Neural cell (in vitro differentiated cells): ENCODE results near the gene CCDC68. TPM values are rescaled to one million over a fixed set of nuclear protein-coding genes. Genes with fewer than 3 reads are reported as not detected.
A peak's percentile ranks its signal among the peaks of the same experiment; 100 is the strongest.

Experiments
- H2AFZ ChIP-seq: fragments of 200-600, 300-800 bp; sonication (generic), shearing (Covaris generic); 2 replicates; pipeline ENCODE4 v1.6.0; 2014; ENCODE audit warnings: low read depth, mild to moderate bottlenecking, antibody characterized with exemption, low read length, moderate library complexity
- H3F3A ChIP-seq: fragments of 200-600 bp; shearing (Covaris generic); 2 replicates; pipeline ENCODE4 v1.6.1; 2016; ENCODE audit warnings: mild to moderate bottlenecking, moderate library complexity, mixed read lengths, antibody characterized with exemption, low read length; ENCODE audit not compliant: insufficient read depth, poor library complexity, severe bottlenecking
- H3K27ac ChIP-seq: fragments of 200-600, 300-800 bp; sonication (generic), shearing (Covaris generic); 2 replicates; pipeline ENCODE4 v1.5.1; 2014; ENCODE audit warnings: mild to moderate bottlenecking, low read length, moderate library complexity
- H3K27me3 ChIP-seq: fragments of 300-800, 200-600 bp; sonication (generic), shearing (Covaris generic); 2 replicates; pipeline ENCODE4 v1.6.0; 2014; ENCODE audit warnings: mild to moderate bottlenecking, low read depth, low read length, moderate library complexity; ENCODE audit not compliant: insufficient read depth
- H3K36me3 ChIP-seq: fragments of 300-800, 200-600 bp; sonication (generic), shearing (Covaris generic); 2 replicates; pipeline ENCODE4 v1.5.1; 2014; ENCODE audit warnings: mild to moderate bottlenecking, antibody characterized with exemption, low read length, moderate library complexity; ENCODE audit not compliant: insufficient read depth
- H3K4me2 ChIP-seq: fragments of 300-800, 200-600 bp; sonication (generic), shearing (Covaris generic); 2 replicates; pipeline ENCODE4 v1.6.0; 2014; ENCODE audit warnings: mild to moderate bottlenecking, low read length
- H3K4me3 ChIP-seq: fragments of 300-800, 200-600 bp; sonication (generic), shearing (Covaris generic); 2 replicates; pipeline ENCODE4 v1.5.1; 2014; ENCODE audit warnings: mild to moderate bottlenecking, low read length, moderate library complexity
- H3K79me2 ChIP-seq: fragments of 200-600 bp; shearing (Covaris generic); replicated peaks from 2 replicates; pipeline ENCODE4 v1.6.0; 2014; ENCODE audit warnings: mild to moderate bottlenecking, low read length, moderate library complexity; ENCODE audit not compliant: insufficient read depth
- H3K9ac ChIP-seq: fragments of 300-800, 200-600 bp; sonication (generic), shearing (Covaris generic); 2 replicates; pipeline ENCODE4 v1.6.1; 2016; ENCODE audit warnings: mild to moderate bottlenecking, low read length, mixed read lengths
- H3K9me2 ChIP-seq: fragments of 200-600 bp; shearing (Covaris generic); 2 replicates; pipeline ENCODE4 v1.6.1; 2016; ENCODE audit warnings: mild to moderate bottlenecking, low read length, mixed read lengths; ENCODE audit not compliant: insufficient read depth
- H3K9me3 ChIP-seq: fragments of 200-600, 300-800 bp; sonication (generic), shearing (Covaris generic); 2 replicates; pipeline ENCODE4 v1.6.1; 2016; ENCODE audit warnings: mild to moderate bottlenecking, mixed run types, low read length, moderate library complexity, mixed read lengths
- H4K20me1 ChIP-seq: fragments of 200-600 bp; shearing (Covaris generic); 2 replicates; pipeline ENCODE4 v1.6.1; 2016; ENCODE audit warnings: mild to moderate bottlenecking, mixed run types; ENCODE audit not compliant: insufficient read depth
- CTCF ChIP-seq: fragments of 450-650 bp; IDR thresholded peaks from 2 replicates; pipeline ENCODE4 v1.5.1; 2014; ENCODE audit warnings: antibody characterized with exemption, mild to moderate bottlenecking, moderate library complexity; ENCODE audit not compliant: poor library complexity, severe bottlenecking
- EP300 ChIP-seq: fragments of 450-650 bp; conservative IDR thresholded peaks from 2 replicates; pipeline ENCODE4 v1.6.1; 2014; ENCODE audit warnings: antibody characterized with exemption, mild to moderate bottlenecking, moderate library complexity; ENCODE audit not compliant: poor library complexity, severe bottlenecking
- EZH2 ChIP-seq: fragments of 200-600, 300-800 bp; shearing (Covaris generic), sonication (generic); IDR thresholded peaks from 2 replicates; pipeline ENCODE4 v1.6.1; 2014; ENCODE audit warnings: antibody characterized with exemption, low read length, borderline replicate concordance, mild to moderate bottlenecking; ENCODE audit not compliant: insufficient read depth, poor library complexity, severe bottlenecking
- MXI1 ChIP-seq: fragments of 450-650 bp; conservative IDR thresholded peaks from 2 replicates; pipeline ENCODE4 v1.6.1; 2014; ENCODE audit warnings: antibody characterized with exemption, mild to moderate bottlenecking; ENCODE audit not compliant: poor library complexity, severe bottlenecking
- POLR2AphosphoS5 ChIP-seq: IDR thresholded peaks from 2 replicates; pipeline ENCODE4 v1.6.1; 2012
- RAD21 ChIP-seq: fragments of 450-650 bp; conservative IDR thresholded peaks from 2 replicates; pipeline ENCODE4 v1.6.1; 2014; ENCODE audit warnings: antibody characterized with exemption, mild to moderate bottlenecking, moderate library complexity
- REST ChIP-seq: IDR thresholded peaks from 2 replicates; pipeline ENCODE4 v1.6.1; 2012; ENCODE audit warnings: borderline replicate concordance
- SMC3 ChIP-seq: fragments of 450-650 bp; conservative IDR thresholded peaks from 2 replicates; pipeline ENCODE4 v1.6.1; 2014; ENCODE audit warnings: antibody characterized with exemption, mild to moderate bottlenecking, moderate library complexity; ENCODE audit not compliant: poor library complexity
- TAF1 ChIP-seq: IDR thresholded peaks from 2 replicates; pipeline ENCODE4 v1.6.1; 2012; ENCODE audit warnings: low read depth
- polyA plus RNA-seq: library from polyadenylated mRNA; depleted of rRNA; stranded (reverse); fragments of >200 nt; gene quantifications from 2 replicates; pipeline ENCODE4 v1.2.3, GENCODE V29; 2014

Gene CCDC68
- polyA plus RNA-seq, 1 donor from 2014 or later, result 0.30 TPM

DNA sequence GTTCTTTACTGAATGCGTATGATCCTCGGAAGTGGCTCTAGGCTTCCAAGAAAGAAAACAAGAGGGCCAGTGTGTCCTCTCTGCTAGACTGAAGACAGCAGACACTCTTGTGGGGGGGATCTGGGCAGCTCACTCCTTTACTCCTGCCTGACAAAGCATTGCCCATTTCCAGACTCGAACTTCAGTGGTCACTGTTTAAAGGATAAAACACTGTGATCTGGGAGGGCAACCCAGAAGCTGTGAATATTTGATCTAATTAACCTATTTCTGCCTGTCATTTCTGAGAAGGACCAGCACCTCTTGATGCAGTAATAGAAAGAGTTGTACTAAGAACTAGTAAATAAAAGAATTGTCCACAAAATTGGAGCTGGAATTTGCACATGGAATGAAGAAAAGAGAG is 24.5 kb upstream of the CCDC68 start:
- H3K79me2 ChIP-seq, result no peaks in the 10 kb centered on the region
- no peaks in the 10 kb centered on the region for H3K27me3 ChIP-seq
- no peaks in the 10 kb centered on the region for H4K20me1 ChIP-seq
- H3K4me2 ChIP-seq, result no peak overlapping the region
- H3F3A ChIP-seq, result no peaks in the 10 kb centered on the region
- TF ChIP-seq SMC3, result no peak
- TF ChIP-seq MXI1, result no peak
- no peak for TF ChIP-seq POLR2AphosphoS5
- no peak for TF ChIP-seq RAD21
- no peak for TF ChIP-seq EZH2
- TF ChIP-seq REST, result no peak
- TF ChIP-seq EP300, result no peak
- no peak for TF ChIP-seq TAF1
- no peak overlapping the region for H3K4me3 ChIP-seq
- no peaks in the 10 kb centered on the region for H3K9me3 ChIP-seq
- no peak overlapping the region for H3K27ac ChIP-seq
- H3K9ac ChIP-seq, result no peak overlapping the region
- H3K36me3 ChIP-seq, result no peaks in the 10 kb centered on the region
- H3K9me2 ChIP-seq, result no peaks in the 10 kb centered on the region
- no peak overlapping the region for H2AFZ ChIP-seq

DNA sequence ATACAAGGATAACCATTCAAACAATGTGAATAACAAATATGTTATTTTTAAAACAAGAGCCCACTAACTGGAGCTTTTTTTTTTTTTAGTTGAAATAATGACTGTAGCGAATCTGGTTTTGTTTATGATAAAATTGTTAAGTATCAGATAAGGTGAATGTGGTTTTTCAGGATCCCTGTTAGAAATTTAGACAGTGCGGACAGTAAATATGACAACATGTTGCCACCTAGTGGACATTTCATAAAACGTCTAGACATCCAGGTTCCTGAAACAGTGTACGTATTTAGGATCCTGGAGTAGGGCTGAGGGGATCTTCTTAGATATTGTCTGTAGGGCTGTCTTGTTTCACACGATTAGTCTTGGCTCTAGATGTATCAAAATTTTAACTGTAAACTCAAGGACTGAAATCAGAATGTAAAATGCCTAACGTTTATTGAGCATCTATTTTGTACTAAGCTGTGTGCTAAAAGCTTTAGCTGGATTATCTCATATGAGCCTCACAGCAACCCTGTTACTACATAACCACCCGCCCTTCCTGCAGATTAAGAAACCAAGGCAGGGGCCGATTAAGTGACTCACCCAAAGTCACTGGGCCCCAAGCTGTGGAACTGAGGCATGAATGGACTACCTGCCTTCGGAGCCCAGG is 23.9 kb upstream of the CCDC68 start:
- Histone ChIP-seq H3K4me2 (no peak overlapping the region), H3K27me3 (no peaks in the 10 kb centered on the region), H3K79me2 (no peaks in the 10 kb centered on the region), H3K9me2 (no peaks in the 10 kb centered on the region), H2AFZ (no peak overlapping the region), H3K4me3 (no peak overlapping the region), H3K9ac (no peak overlapping the region), H3F3A (no peaks in the 10 kb centered on the region), H4K20me1 (no peaks in the 10 kb centered on the region), H3K9me3 (no peaks in the 10 kb centered on the region), H3K27ac (no peak overlapping the region), H3K36me3 (no peaks in the 10 kb centered on the region)
- TF ChIP-seq POLR2AphosphoS5 (no peak), MXI1 (no peak), CTCF (peak; percentile 77), RAD21 (peak; percentile 81), SMC3 (peak; percentile 84), REST (no peak)
